HG03045 (cell line): ENCODE data around the gene PRDM5.

Source experiments
- ATAC-seq: cut with Tn5 transposase; IDR thresholded peaks from one replicate; pipeline ENCODE4 v1.9.1; 2021; ENCODE audit warnings: mild to moderate bottlenecking, moderate library complexity; ENCODE audit not compliant: unreplicated experiment

The PRDM5 gene

GRCh38 chr4:120922381-120923206 lies at the start of gene PRDM5:
TSS of gene PRDM5 (minus strand) at chr4:120922726. CDS start at chr4:120922608, 118 bp downstream.
- no peak for ATAC-seq

GRCh38 chr4:120971884-120972283 lies 49.4 kb upstream of the PRDM5 start:
- ATAC-seq: no peak

GRCh38 chr4:120965938-120966337 lies 43.4 kb upstream of the PRDM5 start:
- ATAC-seq: no peak

GRCh38 chr4:120964596-120964995 lies 42.1 kb upstream of the PRDM5 start:
- no peak for ATAC-seq

- no peak for ATAC-seq
Observed at GRCh38 chr4:120963449-120963848, 40.9 kb upstream of the PRDM5 start.

- ATAC-seq: no peak
Observed at GRCh38 chr4:120960656-120961267, 38.2 kb upstream of the PRDM5 start.

- no peak for ATAC-seq
Observed at GRCh38 chr4:120948382-120948781, 25.9 kb upstream of the PRDM5 start.

GRCh38 chr4:120942776-120943175 lies 20.2 kb upstream of the PRDM5 start:
- ATAC-seq: no peak

- no peak for ATAC-seq
Observed at GRCh38 chr4:120940547-120940946, 18.0 kb upstream of the PRDM5 start.

- no peak for ATAC-seq
Observed at GRCh38 chr4:120939693-120940092, 17.2 kb upstream of the PRDM5 start.

- ATAC-seq: no peak
Observed at GRCh38 chr4:120929847-120930246, 7.3 kb upstream of the PRDM5 start.

- ATAC-seq: no peak
Observed at GRCh38 chr4:120927801-120928409, 5.4 kb upstream of the PRDM5 start.

- no peak for ATAC-seq
Observed at GRCh38 chr4:120926358-120927025, 4.0 kb upstream of the PRDM5 start.

GRCh38 chr4:120924931-120925330 lies 2.4 kb upstream of the PRDM5 start:
- ATAC-seq: no peak

GRCh38 chr4:120923207-120923522 lies 639 bp upstream of the PRDM5 start:
- ATAC-seq: no peak

GRCh38 chr4:120921456-120922380 lies 808 bp downstream of the PRDM5 start:
- ATAC-seq: no peak

- no peak for ATAC-seq
Observed at GRCh38 chr4:120920666-120921065, 1.9 kb downstream of the PRDM5 start.

- no peak for ATAC-seq
Observed at GRCh38 chr4:120919358-120919757, 3.2 kb downstream of the PRDM5 start.

GRCh38 chr4:120918788-120919187 lies 3.7 kb downstream of the PRDM5 start:
- no peak for ATAC-seq

GRCh38 chr4:120918092-120918491 lies 4.4 kb downstream of the PRDM5 start:
- no peak for ATAC-seq

GRCh38 chr4:120916937-120917336 lies 5.6 kb downstream of the PRDM5 start:
- no peak for ATAC-seq
